SU-DHL-6 (cell line): ENCODE measurements around the gene GNB2.

Experiments
- H2AFZ ChIP-seq: fragments of 200-600 bp; sonication (generic); 2 replicates; pipeline ENCODE4 v1.6.1; 2014; ENCODE audit warnings: low read depth, mild to moderate bottlenecking, moderate library complexity, mixed read lengths, antibody characterized with exemption, low read length; ENCODE audit not compliant: severe bottlenecking
- H3F3A ChIP-seq: fragments of 200-600 bp; shearing (Covaris generic); 2 replicates; pipeline ENCODE4 v1.6.0; 2016; ENCODE audit warnings: antibody characterized with exemption, mild to moderate bottlenecking; ENCODE audit not compliant: insufficient read depth
- H3K27ac ChIP-seq: fragments of 200-600 bp; sonication (generic); 2 replicates; pipeline ENCODE4 v1.5.1; 2016; ENCODE audit warnings: low read depth, mild to moderate bottlenecking, low read length, moderate library complexity, mixed read lengths
- H3K27me3 ChIP-seq: fragments of 200-600 bp; sonication (generic), shearing (Covaris generic); 2 replicates; pipeline ENCODE4 v1.6.0; 2014; ENCODE audit warnings: mild to moderate bottlenecking, low read length
- H3K36me3 ChIP-seq: fragments of 200-600 bp; sonication (generic); 2 replicates; pipeline ENCODE4 v1.6.1; 2014; ENCODE audit warnings: mild to moderate bottlenecking, low read length, mixed read lengths
- H3K4me2 ChIP-seq: fragments of 300-600, 200-600 bp; shearing (Covaris generic), sonication (generic); 2 replicates; pipeline ENCODE4 v1.6.0; 2014; ENCODE audit warnings: low read length, low read depth, mild to moderate bottlenecking; ENCODE audit not compliant: poor library complexity, severe bottlenecking
- H3K4me3 ChIP-seq: fragments of 200-600 bp; sonication (generic); 2 replicates; pipeline ENCODE4 v1.5.1; 2014; ENCODE audit warnings: antibody characterized with exemption, low read length, mild to moderate bottlenecking, mixed read lengths; ENCODE audit not compliant: insufficient read depth, poor library complexity, severe bottlenecking
- H3K79me2 ChIP-seq: fragments of 200-600 bp; sonication (generic); 2 replicates; pipeline ENCODE4 v1.6.1; 2014; ENCODE audit warnings: mild to moderate bottlenecking, low read length, moderate library complexity; ENCODE audit not compliant: insufficient read depth
- H3K9ac ChIP-seq: fragments of 200-600 bp; sonication (generic); 2 replicates; pipeline ENCODE4 v1.7.0; 2014; ENCODE audit warnings: mild to moderate bottlenecking, low read length
- H3K9me2 ChIP-seq: fragments of 200-600 bp; sonication (generic); replicated peaks from 2 replicates; pipeline ENCODE4 v1.6.1; 2014; ENCODE audit warnings: low read length; ENCODE audit not compliant: insufficient read depth
- H3K9me3 ChIP-seq: fragments of 200-600 bp; sonication (generic); 2 replicates; pipeline ENCODE4 v1.6.1; 2014; ENCODE audit warnings: low read length, mixed read lengths; ENCODE audit not compliant: insufficient read depth
- H4K20me1 ChIP-seq: fragments of 200-600 bp; sonication (generic); 2 replicates; pipeline ENCODE4 v1.6.1; 2014; ENCODE audit warnings: low read depth, mild to moderate bottlenecking, antibody characterized with exemption, low read length, moderate library complexity, mixed read lengths
- CTCF ChIP-seq: fragments of 200-600 bp; sonication (generic); IDR thresholded peaks from one replicate; pipeline ENCODE4 v1.5.1; 2017; ENCODE audit warnings: antibody characterized with exemption, mild to moderate bottlenecking, low read length, moderate library complexity; ENCODE audit not compliant: insufficient read depth, poor library complexity, severe bottlenecking
- EZH2phosphoT487 ChIP-seq: fragments of 200-600 bp; sonication (generic), shearing (Covaris generic); conservative IDR thresholded peaks from 2 replicates; pipeline ENCODE4 v1.6.1; 2018; ENCODE audit warnings: mild to moderate bottlenecking, antibody characterized with exemption, low read length, moderate library complexity, mixed read lengths

The GNB2 gene

GRCh38 chr7:100686201-100686821 is 12.8 kb downstream of the GNB2 start:
- H4K20me1 ChIP-seq = peaks cover 4% of the 10 kb centered on the region; the same call in 1 of the 2 replicates
- no peak overlapping the region for H3K4me2 ChIP-seq
- TF ChIP-seq EZH2phosphoT487 (no peak), CTCF (no peak)
- H3K9ac ChIP-seq = no peak overlapping the region
- H3F3A ChIP-seq = peaks cover 3% of the 10 kb centered on the region
- no peaks in the 10 kb centered on the region for H3K9me2 ChIP-seq
- no peaks in the 10 kb centered on the region for H3K36me3 ChIP-seq
- no peak overlapping the region for H2AFZ ChIP-seq
- H3K79me2 ChIP-seq = peaks cover 28% of the 10 kb centered on the region
- no peak overlapping the region for H3K4me3 ChIP-seq
- H3K9me3 ChIP-seq = no peaks in the 10 kb centered on the region
- H3K27ac ChIP-seq = no peak overlapping the region
- H3K27me3 ChIP-seq = no peaks in the 10 kb centered on the region

- Histone ChIP-seq H2AFZ (no peak overlapping the region), H4K20me1 (peaks cover 4% of the 10 kb centered on the region; the same call in 1 of the 2 replicates), H3K27ac (no peak overlapping the region), H3K36me3 (no peaks in the 10 kb centered on the region), H3K9me2 (no peaks in the 10 kb centered on the region), H3K79me2 (peaks cover 29% of the 10 kb centered on the region), H3F3A (no peaks in the 10 kb centered on the region), H3K9ac (no peak overlapping the region), H3K4me3 (no peak overlapping the region), H3K27me3 (no peaks in the 10 kb centered on the region), H3K9me3 (no peaks in the 10 kb centered on the region), H3K4me2 (no peak overlapping the region)
- no peak for TF ChIP-seq EZH2phosphoT487
- no peak for TF ChIP-seq CTCF
Observed at GRCh38 chr7:100686822-100687211, 13.3 kb downstream of the GNB2 start.

- Histone ChIP-seq H3F3A (0 out of 2 replicates have a peak, but pooled peaks cover 2% of the 10 kb centered on the region), H3K4me2 (no peak overlapping the region), H3K9me3 (no peaks in the 10 kb centered on the region), H3K27ac (no peak overlapping the region), H3K4me3 (no peak overlapping the region), H3K36me3 (no peaks in the 10 kb centered on the region), H3K9me2 (no peaks in the 10 kb centered on the region), H4K20me1 (peaks cover 9% of the 10 kb centered on the region; the same call in 1 of the 2 replicates), H3K9ac (no peak overlapping the region), H3K27me3 (no peaks in the 10 kb centered on the region), H3K79me2 (peaks cover 29% of the 10 kb centered on the region), H2AFZ (no peak overlapping the region)
- TF ChIP-seq EZH2phosphoT487 (no peak), CTCF (no peak)
Observed at GRCh38 chr7:100687261-100687660, 13.7 kb downstream of the GNB2 start.
